ENCODE results near the gene SLC12A5.

Gene SLC12A5

DNA sequence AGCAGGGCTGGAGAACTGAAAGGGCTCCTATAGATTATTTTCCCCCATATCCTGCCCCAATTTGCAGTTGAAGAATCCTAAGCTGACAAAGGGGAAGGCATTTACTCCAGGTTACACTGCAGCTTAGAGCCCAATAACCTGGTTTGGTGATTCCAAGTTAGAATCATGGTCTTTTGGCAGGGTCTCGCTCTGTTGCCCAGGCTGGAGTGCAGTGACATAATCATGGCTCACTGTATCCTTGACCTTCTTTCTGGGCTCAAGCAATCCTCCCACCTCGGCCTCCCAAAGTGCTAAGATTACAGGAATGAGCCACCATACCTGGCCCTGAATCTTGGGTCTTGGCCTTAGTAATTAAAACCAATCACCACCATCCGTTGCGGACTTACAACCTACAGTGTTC lies 21.3 kb upstream of the SLC12A5 start:
- no peak for DNase-seq

DNA sequence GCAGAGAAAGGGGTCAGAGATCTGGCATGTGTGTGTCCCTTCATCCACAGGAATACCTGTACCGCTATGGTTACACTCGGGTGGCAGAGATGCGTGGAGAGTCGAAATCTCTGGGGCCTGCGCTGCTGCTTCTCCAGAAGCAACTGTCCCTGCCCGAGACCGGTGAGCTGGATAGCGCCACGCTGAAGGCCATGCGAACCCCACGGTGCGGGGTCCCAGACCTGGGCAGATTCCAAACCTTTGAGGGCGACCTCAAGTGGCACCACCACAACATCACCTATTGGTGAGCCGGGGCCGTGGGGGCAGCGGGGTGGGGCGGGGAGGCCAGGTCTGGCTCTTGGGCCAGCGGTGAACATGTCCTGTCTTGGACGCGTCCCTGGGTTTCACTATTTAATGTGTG lies 19.2 kb upstream of the SLC12A5 start:
- no peak for DNase-seq

DNA sequence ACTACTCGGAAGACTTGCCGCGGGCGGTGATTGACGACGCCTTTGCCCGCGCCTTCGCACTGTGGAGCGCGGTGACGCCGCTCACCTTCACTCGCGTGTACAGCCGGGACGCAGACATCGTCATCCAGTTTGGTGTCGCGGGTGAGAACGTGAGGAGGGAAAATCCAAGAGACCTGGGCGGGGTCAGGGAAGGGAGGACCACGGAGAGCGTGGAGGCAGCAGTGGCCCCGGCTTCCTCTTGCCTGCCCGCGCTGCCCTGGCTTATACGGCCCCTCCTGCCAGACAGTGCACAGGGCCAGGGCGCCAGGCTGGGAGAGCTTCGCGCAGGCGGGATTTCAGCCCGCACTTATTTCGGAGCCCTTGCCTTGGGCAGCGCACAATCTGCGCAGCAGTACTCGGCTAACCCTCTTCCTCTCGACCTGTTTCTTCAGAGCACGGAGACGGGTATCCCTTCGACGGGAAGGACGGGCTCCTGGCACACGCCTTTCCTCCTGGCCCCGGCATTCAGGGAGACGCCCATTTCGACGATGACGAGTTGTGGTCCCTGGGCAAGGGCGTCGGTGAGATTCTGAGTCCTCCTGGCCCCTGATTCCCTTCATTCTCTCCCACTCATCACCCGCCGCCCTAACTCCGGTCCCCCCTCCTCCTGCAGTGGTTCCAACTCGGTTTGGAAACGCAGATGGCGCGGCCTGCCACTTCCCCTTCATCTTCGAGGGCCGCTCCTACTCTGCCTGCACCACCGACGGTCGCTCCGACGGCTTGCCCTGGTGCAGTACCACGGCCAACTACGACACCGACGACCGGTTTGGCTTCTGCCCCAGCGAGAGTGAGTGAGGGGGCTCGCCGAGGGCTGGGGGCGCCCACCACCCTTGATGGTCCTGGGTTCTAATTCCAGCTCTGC lies 18.3 kb upstream of the SLC12A5 start:
- peak; percentile 29 for DNase-seq

DNA sequence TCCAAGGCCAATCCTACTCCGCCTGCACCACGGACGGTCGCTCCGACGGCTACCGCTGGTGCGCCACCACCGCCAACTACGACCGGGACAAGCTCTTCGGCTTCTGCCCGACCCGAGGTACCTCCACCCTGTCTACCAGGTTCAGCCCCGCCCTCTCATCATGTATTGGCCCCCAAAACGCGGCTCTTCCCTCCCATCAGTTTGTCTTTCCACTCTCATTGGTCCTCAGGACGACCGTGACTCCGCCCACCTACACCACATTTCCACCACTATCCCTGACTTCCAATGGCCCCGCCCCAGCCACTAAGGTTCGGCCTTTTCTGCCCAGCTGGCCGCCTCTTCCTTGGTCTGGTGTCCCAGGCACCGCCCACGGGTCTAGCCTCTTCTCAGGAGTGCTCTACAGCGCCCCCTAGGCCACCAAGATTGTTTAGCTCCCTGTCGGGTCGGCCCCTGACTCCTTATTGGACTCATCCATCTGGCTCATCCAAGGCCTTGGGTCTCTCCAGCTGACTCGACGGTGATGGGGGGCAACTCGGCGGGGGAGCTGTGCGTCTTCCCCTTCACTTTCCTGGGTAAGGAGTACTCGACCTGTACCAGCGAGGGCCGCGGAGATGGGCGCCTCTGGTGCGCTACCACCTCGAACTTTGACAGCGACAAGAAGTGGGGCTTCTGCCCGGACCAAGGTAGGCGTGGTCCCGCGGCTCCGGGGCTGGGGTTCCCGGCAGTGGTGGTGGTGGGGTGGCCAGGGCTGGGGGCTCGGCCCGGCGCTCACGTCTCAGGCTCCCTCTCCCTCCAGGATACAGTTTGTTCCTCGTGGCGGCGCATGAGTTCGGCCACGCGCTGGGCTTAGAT lies 17.2 kb upstream of the SLC12A5 start:
- DNase-seq: no peak

- DNase-seq: no peak
These were observed 16.1 kb upstream of the SLC12A5 start for GRCh38 chr20:46012921-46013320.

DNA sequence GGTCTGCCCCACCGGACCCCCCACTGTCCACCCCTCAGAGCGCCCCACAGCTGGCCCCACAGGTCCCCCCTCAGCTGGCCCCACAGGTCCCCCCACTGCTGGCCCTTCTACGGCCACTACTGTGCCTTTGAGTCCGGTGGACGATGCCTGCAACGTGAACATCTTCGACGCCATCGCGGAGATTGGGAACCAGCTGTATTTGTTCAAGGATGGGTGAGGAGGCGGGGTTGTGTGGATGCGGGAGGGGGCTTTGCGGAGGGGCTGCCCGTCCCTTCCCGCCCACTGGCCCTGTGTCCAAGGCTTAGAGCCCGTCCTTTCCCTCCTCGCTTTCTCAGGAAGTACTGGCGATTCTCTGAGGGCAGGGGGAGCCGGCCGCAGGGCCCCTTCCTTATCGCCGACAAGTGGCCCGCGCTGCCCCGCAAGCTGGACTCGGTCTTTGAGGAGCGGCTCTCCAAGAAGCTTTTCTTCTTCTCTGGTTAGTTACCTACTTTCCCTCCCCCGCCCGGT lies 15.6 kb upstream of the SLC12A5 start:
- no peak for DNase-seq

DNA sequence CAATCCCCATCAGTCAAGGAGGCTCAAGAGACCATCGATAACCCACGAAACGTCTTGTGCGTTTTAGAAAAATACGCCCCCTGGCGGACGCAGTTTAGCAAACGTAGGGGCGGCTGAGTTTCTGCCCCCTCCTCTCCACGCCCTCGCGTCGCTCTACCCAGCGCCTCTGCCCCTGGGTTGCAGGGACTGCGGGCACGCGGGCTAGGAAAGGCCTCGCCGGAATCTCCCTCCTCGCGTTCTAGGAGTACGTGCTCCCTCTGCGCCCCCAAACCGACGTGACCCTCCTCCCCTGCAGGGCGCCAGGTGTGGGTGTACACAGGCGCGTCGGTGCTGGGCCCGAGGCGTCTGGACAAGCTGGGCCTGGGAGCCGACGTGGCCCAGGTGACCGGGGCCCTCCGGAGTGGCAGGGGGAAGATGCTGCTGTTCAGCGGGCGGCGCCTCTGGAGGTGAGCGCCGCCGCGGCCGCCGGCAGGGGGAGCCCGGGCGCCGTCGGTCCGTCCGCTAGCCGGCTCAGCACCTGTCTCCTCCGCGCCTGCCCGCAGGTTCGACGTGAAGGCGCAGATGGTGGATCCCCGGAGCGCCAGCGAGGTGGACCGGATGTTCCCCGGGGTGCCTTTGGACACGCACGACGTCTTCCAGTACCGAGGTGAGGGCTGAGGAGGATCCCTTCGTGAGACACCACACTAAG lies 15.0 kb upstream of the SLC12A5 start:
- peak; percentile 54 for DNase-seq

- no peak for DNase-seq
These were observed 14.3 kb upstream of the SLC12A5 start for GRCh38 chr20:46014517-46015396.

- DNase-seq: no peak
These were observed 11.7 kb upstream of the SLC12A5 start for GRCh38 chr20:46017272-46017671.

GRCh38 chr20:46018112-46018511 lies 10.9 kb upstream of the SLC12A5 start:
- no peak for DNase-seq

- no peak for DNase-seq
These were observed 10.4 kb upstream of the SLC12A5 start for GRCh38 chr20:46018611-46019010.

- DNase-seq: no peak
These were observed 8.5 kb upstream of the SLC12A5 start for GRCh38 chr20:46020555-46020954.

GRCh38 chr20:46021361-46022359 lies 7.4 kb upstream of the SLC12A5 start:
- DNase-seq: peak; percentile 24

GRCh38 chr20:46022411-46023147 lies 6.4 kb upstream of the SLC12A5 start:
- DNase-seq: peak; percentile 69

GRCh38 chr20:46023148-46023484 lies 5.9 kb upstream of the SLC12A5 start:
- DNase-seq: no peak

DNA sequence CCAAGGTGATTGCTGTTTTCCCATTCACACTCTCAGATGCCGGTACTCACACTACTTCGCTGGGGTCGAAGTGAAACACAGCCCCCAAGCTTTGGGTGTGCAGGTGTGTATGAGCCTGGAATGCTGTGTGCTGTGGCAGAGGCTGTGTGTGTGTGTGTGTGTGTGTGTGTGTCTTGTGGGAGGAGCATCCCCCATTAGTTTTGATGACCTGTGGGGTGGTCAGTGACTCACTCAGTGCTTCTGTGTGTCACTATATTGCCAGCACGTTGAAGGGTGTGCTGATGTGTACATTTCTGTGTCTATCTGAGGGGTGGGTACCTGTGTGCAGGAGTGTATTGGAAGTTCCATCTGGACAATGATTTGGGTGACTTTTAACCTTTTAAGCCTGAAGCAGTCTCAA lies 5.0 kb upstream of the SLC12A5 start:
- DNase-seq: no peak

DNA sequence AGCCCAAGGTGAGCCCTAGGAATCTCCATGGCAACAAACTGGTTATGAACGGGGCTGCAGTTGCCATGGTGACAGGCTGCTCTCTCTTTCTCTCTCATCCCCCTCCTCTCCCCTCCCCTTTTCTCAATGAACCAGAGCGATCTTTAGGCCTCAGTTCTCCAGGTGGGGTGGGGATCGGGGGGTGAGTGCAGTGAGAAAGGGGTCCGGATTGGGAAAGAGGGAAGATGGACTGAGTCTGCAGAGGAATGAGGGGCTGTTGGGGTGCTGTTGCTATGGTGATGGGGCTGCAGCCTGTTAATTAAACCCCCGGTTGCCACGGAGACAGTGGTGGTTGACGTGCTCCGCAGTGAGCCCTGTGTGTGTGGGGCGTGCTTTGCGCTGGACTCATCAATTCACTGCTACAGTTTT lies 3.6 kb upstream of the SLC12A5 start:
- DNase-seq: no peak

DNA sequence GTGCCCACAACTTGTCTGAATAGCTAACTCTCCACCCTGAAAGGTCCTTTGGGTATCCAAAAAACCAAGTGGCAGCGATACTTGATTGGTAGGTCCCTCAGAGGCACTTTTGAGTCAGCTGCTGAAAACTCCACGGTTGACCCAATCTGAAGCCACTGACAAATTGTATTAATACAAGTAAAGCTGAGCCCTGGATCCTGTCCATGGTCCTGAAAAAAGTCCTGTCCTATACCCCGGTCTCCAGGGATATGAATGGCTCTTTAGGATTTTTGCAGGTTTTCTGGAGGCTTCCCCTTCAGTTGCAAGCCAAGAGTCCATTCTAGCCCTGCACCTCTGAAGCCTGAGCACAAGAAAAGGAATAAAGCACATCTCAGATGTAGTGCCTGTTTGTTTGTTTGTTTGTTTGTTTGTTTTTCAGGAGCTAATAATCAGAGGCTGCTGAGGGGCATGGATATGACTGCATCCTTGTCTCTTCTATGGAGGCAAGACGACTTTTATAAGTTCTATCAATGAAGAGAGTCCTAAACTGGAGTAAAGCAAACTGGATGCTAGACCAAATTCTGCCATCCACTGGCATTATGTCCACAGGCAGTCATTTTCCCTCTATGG lies 1.7 kb upstream of the SLC12A5 start:
- DNase-seq: no peak

DNA sequence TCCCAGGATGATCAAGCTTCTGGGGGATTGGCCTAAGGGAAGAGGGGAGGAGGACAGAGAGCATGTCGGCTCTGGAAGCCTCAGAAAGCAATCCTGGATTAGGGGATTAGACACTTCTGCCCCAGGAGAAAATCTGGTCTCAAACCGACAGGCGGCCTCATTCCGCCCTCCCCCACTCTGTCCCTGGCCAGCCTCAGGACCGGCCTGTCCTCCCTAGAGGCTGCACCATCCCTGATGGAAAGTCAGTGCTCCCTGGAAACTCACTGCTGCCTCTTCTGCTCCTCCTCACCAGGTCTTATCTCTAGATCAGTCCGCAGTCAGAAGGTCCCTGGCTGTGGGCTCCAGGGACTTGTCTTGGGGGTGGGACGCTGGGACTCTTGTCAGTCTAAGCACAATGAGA lies 905 bp upstream of the SLC12A5 start:
- DNase-seq: no peak

Data from activated T-cell treated with anti-CD3 and anti-CD28 coated beads for 4 hours (primary cell).